PC-9 (cell line): Measurements from ENCODE around the gene CDC23. TPM values are rescaled to one million over a fixed set of nuclear protein-coding genes. Genes with fewer than 3 reads are reported as not detected.
A peak's percentile ranks its signal among the peaks of the same experiment; 100 is the strongest.

Experiments used
- BruUV-seq: library from RNA; stranded (reverse); fragments of 400-500 nt; replicated peaks from 2 replicates; lab custom pipeline; 2021; lab: Mats Ljungman, UMichigan
- CTCF ChIA-PET: fragments of 300-600 bp; sonication (Branson Sonifier 250); formaldehyde crosslinking; loops from one replicate; lab custom pipeline; 2022; ENCODE audit warnings: antibody characterized with exemption; lab: Charles Lee
- POLR2A ChIA-PET: fragments of 300-600 bp; sonication (Branson Sonifier 250); formaldehyde crosslinking; loops from one replicate; lab custom pipeline; 2022; ENCODE audit warnings: antibody characterized with exemption; ENCODE audit not compliant: unreplicated experiment; lab: Charles Lee
- DNase-seq, 2 experiments: peaks; one replicate each; pipeline versions ENCODE4 v3.0.0 to v3.0.0-alpha.2; 2015 to 2022; ENCODE audit warnings: mixed read lengths in 1 of 2
- H2AFZ ChIP-seq: fragments of 200-600 bp; sonication (generic); 2 replicates; pipeline ENCODE4 v1.8.1; 2017; ENCODE audit warnings: antibody characterized with exemption
- H3F3A ChIP-seq: fragments of 200-600 bp; sonication (generic); 2 replicates; pipeline ENCODE4 v1.8.1; 2017; ENCODE audit warnings: antibody characterized with exemption, mild to moderate bottlenecking, low read depth; ENCODE audit not compliant: insufficient read depth
- H3K27ac ChIP-seq: fragments of 200-600 bp; sonication (generic); 2 replicates; pipeline ENCODE4 v1.6.1; 2016; ENCODE audit warnings: mixed run types
- H3K27me3 ChIP-seq: fragments of 200-600 bp; sonication (generic); 2 replicates; pipeline ENCODE4 v1.6.1; 2016; ENCODE audit warnings: low read depth, mixed run types; ENCODE audit not compliant: insufficient read depth
- H3K36me3 ChIP-seq: fragments of 200-600 bp; sonication (generic); 2 replicates; pipeline ENCODE4 v1.6.1; 2016; ENCODE audit warnings: low read depth, mixed run types
- H3K4me1 ChIP-seq: fragments of 200-600 bp; sonication (generic); replicated peaks from 2 replicates; pipeline ENCODE4 v1.6.1; 2016; ENCODE audit warnings: mixed run types; ENCODE audit not compliant: insufficient read depth
- H3K4me2 ChIP-seq: fragments of 200-600 bp; sonication (generic); 2 replicates; pipeline ENCODE4 v1.6.1; 2017; ENCODE audit warnings: mixed run types
- H3K4me3 ChIP-seq: fragments of 200-600 bp; sonication (generic); 2 replicates; pipeline ENCODE4 v1.6.1; 2016; ENCODE audit warnings: mixed run types
- H3K79me2 ChIP-seq: fragments of 200-600 bp; sonication (generic); 2 replicates; pipeline ENCODE4 v1.6.1; 2017; ENCODE audit warnings: low read depth, mixed run types
- H3K9me2 ChIP-seq: fragments of 200-600 bp; sonication (generic); 2 replicates; pipeline ENCODE4 v1.8.1; 2017; ENCODE audit warnings: mild to moderate bottlenecking; ENCODE audit not compliant: insufficient read depth
- H3K9me3 ChIP-seq: fragments of 200-600 bp; sonication (generic); 2 replicates; pipeline ENCODE4 v1.8.1; 2016; ENCODE audit warnings: low read depth; ENCODE audit not compliant: insufficient read depth
- H4K20me1 ChIP-seq: fragments of 200-600 bp; sonication (generic); 2 replicates; pipeline ENCODE4 v1.8.1; 2017; ENCODE audit not compliant: insufficient read depth
- EZH2 ChIP-seq: fragments of 200-600 bp; sonication (generic); IDR thresholded peaks from 2 replicates; pipeline ENCODE4 v1.8.0; 2017; ENCODE audit warnings: antibody characterized with exemption, low read depth
- intact Hi-C: fragments of 100-400 bp; cut with micrococcal nuclease; formaldehyde crosslinking; loops from one replicate; pipeline ENCODE4 v1.10.0; 2022; ENCODE audit not compliant: unreplicated experiment
- total RNA-seq: library from RNA; stranded (reverse); gene quantifications from 2 replicates; pipeline ENCODE4 v1.2.3, GENCODE V29; 2021
- TF ChIP-seq, protein P1 (sequence below): fragments of 200-600 bp; sonication (generic); conservative IDR thresholded peaks from 2 replicates; pipeline ENCODE4 v1.6.1; 2017; ENCODE audit warnings: mixed run types, antibody characterized with exemption, mild to moderate bottlenecking, moderate library complexity

The CDC23 gene
- total RNA-seq, 1 experiment from 2014 or later = 40.5 TPM

DNA sequence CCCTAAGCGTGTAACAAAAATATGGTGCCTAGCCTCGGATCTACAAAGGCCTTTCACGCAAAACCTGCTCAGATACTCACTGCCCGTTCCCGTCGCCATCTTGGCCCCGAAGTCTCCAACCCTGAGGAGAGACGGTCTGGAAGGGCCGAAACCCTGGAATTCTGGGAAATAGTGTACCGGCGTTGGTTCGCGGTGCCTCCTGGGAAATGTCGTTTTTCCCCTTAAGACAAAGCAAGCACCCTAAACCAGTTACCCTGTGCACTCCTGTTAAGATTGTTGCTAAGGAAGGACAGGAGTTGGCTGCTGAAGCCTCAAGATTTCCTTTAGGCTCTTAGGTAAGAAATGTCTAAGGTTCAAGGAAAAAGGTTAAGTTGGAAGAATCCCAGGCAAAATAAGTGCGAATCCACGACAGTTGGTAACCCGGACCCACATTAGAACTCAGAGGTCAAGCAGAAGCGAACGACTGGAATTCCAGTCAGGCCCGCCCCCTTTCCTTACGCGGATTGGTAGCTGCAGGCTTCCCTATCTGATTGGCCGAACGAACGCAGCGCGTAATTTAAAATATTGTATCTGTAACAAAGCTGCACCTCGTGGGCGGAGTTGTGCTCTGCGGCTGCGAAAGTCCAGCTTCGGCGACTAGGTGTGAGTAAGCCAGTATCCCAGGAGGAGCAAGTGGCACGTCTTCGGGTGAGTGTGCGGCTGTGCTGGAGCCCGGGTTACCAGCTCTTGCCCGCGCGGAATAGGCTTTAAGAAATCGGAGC is 34.4 kb downstream of the CDC23 start, which contains the start of the genes BRD8 and KIF20A:
Gene BRD8 (minus strand): TSS at position 115 of the 761 bp plus-strand sequence. CDS start 16 bp downstream, at position 99.
Gene KIF20A (plus strand): TSS at position 597 of the 761 bp plus-strand sequence. CDS start 569 bp downstream, outside the sequence.
- peak within 1 kb of the TSS; percentile 83 for H3K4me3 ChIP-seq
- H3K9me2 ChIP-seq = no peaks in the 10 kb centered on the region
- TF ChIP-seq, protein P1, sequence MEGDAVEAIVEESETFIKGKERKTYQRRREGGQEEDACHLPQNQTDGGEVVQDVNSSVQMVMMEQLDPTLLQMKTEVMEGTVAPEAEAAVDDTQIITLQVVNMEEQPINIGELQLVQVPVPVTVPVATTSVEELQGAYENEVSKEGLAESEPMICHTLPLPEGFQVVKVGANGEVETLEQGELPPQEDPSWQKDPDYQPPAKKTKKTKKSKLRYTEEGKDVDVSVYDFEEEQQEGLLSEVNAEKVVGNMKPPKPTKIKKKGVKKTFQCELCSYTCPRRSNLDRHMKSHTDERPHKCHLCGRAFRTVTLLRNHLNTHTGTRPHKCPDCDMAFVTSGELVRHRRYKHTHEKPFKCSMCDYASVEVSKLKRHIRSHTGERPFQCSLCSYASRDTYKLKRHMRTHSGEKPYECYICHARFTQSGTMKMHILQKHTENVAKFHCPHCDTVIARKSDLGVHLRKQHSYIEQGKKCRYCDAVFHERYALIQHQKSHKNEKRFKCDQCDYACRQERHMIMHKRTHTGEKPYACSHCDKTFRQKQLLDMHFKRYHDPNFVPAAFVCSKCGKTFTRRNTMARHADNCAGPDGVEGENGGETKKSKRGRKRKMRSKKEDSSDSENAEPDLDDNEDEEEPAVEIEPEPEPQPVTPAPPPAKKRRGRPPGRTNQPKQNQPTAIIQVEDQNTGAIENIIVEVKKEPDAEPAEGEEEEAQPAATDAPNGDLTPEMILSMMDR = no peak
- no peak for TF ChIP-seq EZH2
- H2AFZ ChIP-seq = peak within 1 kb of the TSS; percentile 98
- no peaks in the 10 kb centered on the region for H3F3A ChIP-seq
- H3K27me3 ChIP-seq = no peaks in the 10 kb centered on the region
- intact Hi-C loops = loop anchor here (2.0 kb wide), 1 partner anchor 34 kb away; the partner anchor contains the start of gene CDC23
- DNase-seq = peak; percentile 91 to 94
- peaks cover 21% of the 10 kb centered on the region; the same call in 1 of the 2 replicates for H3K36me3 ChIP-seq
- peak within 1 kb of the TSS; percentile 85 for H3K4me2 ChIP-seq
- POLR2A ChIA-PET = interaction anchor here (0.5 to 0.9 kb wide), 5 partner anchors 35 to 922 kb away, joined by 3 to 8 read pairs (median 4); partner anchors contain the start of gene CDC25C
- no peaks in the 10 kb centered on the region for H3K9me3 ChIP-seq
- H3K79me2 ChIP-seq = peaks cover 63% of the 10 kb centered on the region
- peak within 1 kb of the TSS; percentile 45 for H3K27ac ChIP-seq
- H3K4me1 ChIP-seq = peaks cover 19% of the 10 kb centered on the region
- no TSS peak for BruUV-seq
- H4K20me1 ChIP-seq = peaks cover 22% of the 10 kb centered on the region; the same call in 1 of the 2 replicates
- CTCF ChIA-PET = interaction anchor here (1.0 kb wide), 1 partner anchor 173 kb away, joined by 3 read pairs; no protein-coding TSS in a partner anchor

DNA sequence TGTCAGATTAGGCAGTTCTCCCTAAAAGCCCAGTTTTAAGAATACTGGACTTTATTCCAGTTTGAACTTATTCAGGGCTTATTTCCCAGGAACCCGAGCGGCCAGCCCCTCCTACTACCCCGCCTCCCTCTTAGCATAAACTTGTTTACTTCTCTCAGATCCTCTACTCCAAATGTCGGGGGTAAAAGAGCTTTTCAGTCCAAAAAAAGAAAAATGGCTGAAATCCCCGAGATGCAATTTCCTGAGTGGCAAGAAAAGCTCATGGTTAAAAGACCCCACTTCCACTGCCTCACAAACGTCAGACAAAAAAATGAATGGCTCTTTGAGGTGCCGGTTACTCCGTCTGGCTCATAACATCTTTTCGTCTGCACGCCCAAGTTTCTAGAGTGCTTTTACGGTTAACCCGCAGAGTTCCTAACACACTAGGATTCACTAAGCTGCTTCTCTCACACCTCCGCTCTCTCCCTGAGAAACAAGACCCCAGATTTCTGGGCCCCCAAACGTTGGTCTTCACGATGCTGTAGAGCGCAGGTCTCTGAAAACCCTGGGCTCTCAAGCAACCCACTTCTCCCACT is 35.1 kb downstream of the CDC23 start:
- intact Hi-C loops = loop anchor here (2.0 kb wide), 1 partner anchor 35 kb away; the partner anchor contains the start of gene CDC23
- Histone ChIP-seq H3K4me3 (peak overlapping the region; percentile 83), H3K36me3 (peaks cover 28% of the 10 kb centered on the region), H3F3A (no peaks in the 10 kb centered on the region), H3K9me3 (no peaks in the 10 kb centered on the region), H3K27ac (peak overlapping the region; percentile 45), H4K20me1 (peaks cover 29% of the 10 kb centered on the region), H3K27me3 (no peaks in the 10 kb centered on the region), H3K79me2 (peaks cover 68% of the 10 kb centered on the region), H3K9me2 (no peaks in the 10 kb centered on the region), H2AFZ (peak overlapping the region; percentile 98), H3K4me1 (peaks cover 19% of the 10 kb centered on the region), H3K4me2 (peak overlapping the region; percentile 85)
- CTCF ChIA-PET = interaction anchor here (0.7 to 1.0 kb wide), 2 partner anchors 174 to 176 kb away, joined by 3 to 4 read pairs; no protein-coding TSS in a partner anchor
- BruUV-seq = TSS peak; percentile 69
- POLR2A ChIA-PET = interaction anchor here (0.6 to 0.7 kb wide), 3 partner anchors 18 to 175 kb away, joined by 3 to 4 read pairs (median 4); no protein-coding TSS in a partner anchor
- peak in 1 of 2 experiments; percentile 21 for DNase-seq
- TF ChIP-seq EZH2 = no peak
- TF ChIP-seq, protein P1 = no peak

DNA sequence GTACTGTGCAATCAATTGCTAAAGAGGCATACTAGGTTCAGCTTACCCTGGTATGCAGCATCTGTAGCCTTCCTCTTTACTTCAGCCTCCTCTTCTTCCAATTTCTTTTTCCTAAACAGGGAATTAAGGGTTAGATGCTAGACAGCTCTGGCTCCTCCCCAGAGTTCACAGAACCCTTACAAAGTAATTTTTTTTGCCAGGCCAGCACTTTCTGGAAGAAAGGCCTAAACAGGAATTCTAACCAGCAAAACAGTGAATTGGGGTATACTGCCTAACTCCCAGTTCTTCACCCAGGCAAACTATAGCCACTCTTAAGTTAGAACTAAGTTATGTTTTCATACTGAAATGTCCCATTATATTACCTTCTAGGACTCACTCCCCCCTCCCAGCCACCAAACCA is 42.8 kb downstream of the CDC23 start:
- no peak overlapping the region for H3K4me3 ChIP-seq
- H4K20me1 ChIP-seq = peaks cover 25% of the 10 kb centered on the region
- no peaks in the 10 kb centered on the region for H3K4me1 ChIP-seq
- BruUV-seq = no TSS peak
- no peaks in the 10 kb centered on the region for H3K27me3 ChIP-seq
- H3K27ac ChIP-seq = no peak overlapping the region
- H2AFZ ChIP-seq = no peak overlapping the region
- TF ChIP-seq, protein P1 = no peak
- no peak for TF ChIP-seq EZH2
- H3K36me3 ChIP-seq = peaks cover 78% of the 10 kb centered on the region
- H3K79me2 ChIP-seq = peaks cover 15% of the 10 kb centered on the region; the same call in 1 of the 2 replicates
- DNase-seq = no peak
- no peaks in the 10 kb centered on the region for H3K9me3 ChIP-seq
- H3K4me2 ChIP-seq = no peak overlapping the region
- no peaks in the 10 kb centered on the region; the same call in 1 of the 2 replicates for H3F3A ChIP-seq
- no peaks in the 10 kb centered on the region for H3K9me2 ChIP-seq
- intact Hi-C loops = no loop called here
- ChIA-PET POLR2A (no interaction called here), CTCF (no interaction called here)
